ENCODE results near the gene TECPR2. TPM values are rescaled to one million over a fixed set of nuclear protein-coding genes. Genes with fewer than 3 reads are reported as not detected.
"Not testable (repeated sequence)": the region's sequence is repeated elsewhere in the genome, so short reads cannot be mapped to it uniquely, and the experiment has no call there.

TECPR2 gene
- total RNA-seq, 2 donors from 2014 or later: 17.1 to 20.5 TPM

DNA sequence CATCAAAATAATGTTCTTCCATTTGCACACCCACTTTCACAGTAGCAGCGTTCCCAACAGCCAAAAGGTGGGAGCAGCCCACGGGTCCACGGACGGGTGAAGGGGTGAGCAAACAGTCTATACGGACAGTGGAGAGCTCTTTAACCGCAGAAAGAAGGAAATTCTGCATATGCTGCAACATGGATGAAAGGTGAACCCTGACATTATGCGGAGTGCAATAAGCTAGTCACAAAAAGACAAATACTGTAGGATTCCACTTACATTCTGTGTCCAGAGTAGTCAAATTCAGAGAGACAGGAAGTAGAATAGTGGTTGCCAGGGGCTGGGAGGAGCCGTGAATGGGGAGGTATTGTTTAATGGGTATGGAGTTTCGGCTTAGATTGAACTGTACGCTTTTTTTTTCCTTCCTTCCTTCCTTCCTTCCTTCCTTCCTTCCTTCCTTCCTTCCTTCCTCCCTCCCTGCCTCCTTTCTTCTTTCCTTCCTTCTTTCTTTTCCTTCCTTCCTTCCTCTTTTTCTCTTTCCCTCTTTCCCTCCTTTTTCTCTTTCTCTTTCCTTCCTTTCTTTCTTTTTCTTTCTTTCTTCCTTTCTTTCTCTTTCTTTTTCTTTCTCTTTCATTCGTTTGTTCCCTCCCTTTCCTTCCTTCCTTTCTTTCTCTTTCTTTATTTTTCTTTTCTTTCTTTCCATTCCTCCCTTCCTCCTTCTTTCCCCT lies 162.6 kb downstream of the TECPR2 start:
- ATAC-seq (peak; percentile 40), DNase-seq (peak in 1 of 2 donors; percentile 59)
- intact Hi-C loops (cut with DNase I, micrococcal nuclease): loop anchor here in 1 of 2 donors (5.0 kb wide), 1 partner anchor 67 kb away; the partner anchor contains the start of gene RCOR1

DNA sequence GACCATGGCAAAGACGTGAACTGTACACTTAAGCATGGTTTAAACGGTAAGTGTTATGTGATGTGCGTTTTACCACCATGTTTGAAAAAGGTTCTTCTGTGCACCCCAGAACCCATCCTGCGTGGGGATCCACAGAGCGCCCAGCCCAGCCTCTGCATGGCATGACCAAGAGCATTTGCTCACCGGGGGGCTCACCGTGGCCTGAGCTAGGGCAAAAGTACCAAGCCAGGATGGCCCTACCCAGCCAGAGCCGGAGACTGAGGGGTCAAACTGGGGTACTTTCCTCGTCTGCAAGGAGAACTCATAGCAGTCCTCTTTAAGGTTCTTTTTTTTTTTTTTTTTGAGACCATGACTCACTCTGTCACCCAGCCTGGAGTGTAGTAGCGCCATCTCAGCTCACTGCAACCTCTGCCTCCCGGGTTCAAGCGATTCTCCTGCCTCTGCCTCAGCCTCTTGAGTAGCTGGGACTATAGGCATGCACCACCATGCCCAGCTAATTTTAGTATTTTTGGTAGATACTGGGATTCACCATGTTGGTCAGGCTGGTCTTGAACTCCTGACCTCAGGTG lies 163.3 kb downstream of the TECPR2 start:
- DNase-seq (no peak), ATAC-seq (no peak)
- intact Hi-C loops (cut with DNase I, micrococcal nuclease): loop anchor here in 1 of 2 donors (5.0 kb wide), 1 partner anchor 66 kb away; the partner anchor contains the start of gene RCOR1

DNA sequence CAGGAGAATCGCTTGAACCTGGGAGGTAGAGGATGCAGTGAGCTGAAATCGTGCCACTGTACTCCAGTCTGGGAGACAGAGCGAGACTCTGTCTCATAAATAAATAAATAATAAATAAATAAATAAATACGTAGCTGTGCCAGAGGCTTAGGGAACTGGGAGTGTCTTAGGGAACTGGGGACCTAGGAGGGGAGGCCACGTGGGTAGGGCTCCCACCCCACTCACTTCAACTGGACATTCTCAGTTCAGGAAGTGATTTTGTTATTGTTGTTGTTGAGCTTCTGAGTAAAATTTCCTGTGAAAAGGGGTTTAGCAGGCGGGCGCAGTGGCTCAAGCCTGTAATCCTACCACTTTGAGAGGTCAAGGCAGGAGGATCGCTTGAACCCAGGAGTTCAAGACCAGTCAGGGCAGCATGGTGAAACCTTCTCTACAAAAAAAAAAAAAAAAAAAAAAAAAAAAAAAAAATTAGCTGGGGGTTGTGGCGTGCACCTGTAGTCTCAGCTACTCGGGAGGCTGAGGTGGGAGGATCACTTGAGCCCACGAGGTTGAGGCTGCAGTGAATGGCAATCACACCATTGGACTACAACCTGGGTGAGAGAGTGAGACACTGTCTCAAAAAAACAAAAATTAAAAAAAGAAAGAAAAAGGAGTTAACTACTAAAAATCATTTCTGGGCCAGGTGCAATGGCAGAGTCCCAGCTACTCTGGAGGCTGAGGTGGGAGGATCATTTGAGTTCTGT lies 165.9 kb downstream of the TECPR2 start:
- no peak for ATAC-seq
- DNase-seq: no peak
- intact Hi-C loops (cut with DNase I, micrococcal nuclease): loop anchor here in 1 of 2 donors (5.0 kb wide), 1 partner anchor 64 kb away; the partner anchor contains the start of gene RCOR1

DNA sequence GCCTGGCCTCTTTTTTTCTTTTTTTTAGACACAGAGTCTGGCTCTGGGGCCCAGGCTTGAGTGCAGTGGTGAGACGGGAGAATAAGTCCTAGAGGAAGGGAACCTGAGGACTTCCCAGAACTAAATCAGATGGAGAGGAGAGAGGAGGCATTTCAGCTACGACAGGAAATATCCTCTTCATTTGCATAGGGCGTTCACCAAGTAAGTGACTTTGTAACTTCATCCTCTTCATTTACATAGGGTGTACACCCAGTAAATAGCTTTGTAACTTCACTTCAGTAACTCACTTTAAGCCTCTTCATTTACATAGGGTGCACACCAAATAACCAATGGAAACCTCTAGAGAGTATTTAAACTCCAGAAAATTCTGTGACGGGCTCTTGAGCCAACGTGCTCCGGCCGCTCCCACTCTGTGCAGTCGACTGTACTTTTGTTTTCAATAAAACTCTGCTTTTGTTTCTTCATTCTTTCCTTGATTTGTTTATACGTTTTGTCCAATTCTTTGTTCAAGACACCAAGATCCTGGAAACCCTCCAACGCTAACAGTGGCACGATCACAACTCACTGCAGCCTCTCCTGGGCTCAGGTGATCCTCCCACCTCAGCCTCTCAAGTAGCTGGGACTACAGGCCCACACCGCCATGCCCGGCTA lies 168.2 kb downstream of the TECPR2 start:
- intact Hi-C loops (cut with DNase I, micrococcal nuclease): no loop called here
- peak; percentile 75 for ATAC-seq
- peak in 1 of 2 donors; percentile 34 for DNase-seq

DNA sequence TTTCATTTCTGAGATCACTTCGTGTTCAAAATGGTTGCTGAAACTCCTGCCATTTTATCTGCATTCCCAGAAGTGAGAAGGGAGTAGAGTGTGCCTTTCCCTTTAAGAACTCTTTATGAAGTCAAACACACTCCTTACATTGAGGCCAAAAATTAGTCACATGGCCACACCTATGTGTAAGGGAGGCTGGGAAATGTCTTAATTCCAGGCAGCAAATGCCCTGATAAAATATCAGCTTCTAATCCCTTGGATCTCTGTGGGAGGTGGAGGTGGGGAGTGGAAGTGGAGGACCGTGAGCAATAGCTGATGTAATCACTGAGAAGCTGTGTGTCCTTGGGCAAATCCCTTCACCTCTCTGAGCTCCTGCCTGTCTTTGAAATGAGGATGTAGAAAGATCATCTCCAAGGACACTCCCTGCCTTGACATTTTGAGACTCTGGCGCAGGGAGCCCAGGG lies 169.5 kb downstream of the TECPR2 start:
- intact Hi-C loops (cut with DNase I, micrococcal nuclease): no loop called here
- ATAC-seq (no peak), DNase-seq (no peak)

DNA sequence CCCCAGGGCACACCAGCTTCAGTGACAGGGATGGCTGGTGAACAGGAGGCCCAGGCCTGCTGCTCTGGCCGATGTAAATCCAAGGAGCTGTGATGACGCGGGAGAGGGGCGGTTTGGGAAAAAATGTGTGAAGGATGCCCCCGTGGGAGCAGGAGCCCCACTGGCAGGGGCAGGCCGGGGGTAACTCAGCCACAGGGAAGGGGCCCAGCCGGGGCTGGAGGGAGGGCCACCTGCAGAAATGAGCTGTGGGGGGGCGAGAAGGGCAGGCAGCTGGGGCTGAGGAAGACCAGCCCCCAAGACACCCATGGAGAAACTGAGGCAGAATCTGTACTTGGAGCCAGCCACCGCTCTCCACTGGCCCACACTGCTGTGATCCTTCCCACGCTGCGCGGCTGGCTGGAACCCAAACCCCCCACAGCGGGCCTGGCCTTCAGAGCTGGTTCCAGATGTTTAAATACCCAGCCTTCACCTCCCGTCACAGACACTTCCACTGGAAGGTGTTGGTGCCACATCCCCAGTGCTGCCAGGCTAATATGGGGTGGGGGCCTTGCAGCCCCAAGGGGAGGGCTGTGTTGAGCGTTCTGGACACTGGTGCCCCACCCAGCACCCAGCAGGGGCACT lies 175.3 kb downstream of the TECPR2 start:
- intact Hi-C loops (cut with DNase I, micrococcal nuclease): no loop called here
- DNase-seq (no peak), ATAC-seq (no peak)

DNA sequence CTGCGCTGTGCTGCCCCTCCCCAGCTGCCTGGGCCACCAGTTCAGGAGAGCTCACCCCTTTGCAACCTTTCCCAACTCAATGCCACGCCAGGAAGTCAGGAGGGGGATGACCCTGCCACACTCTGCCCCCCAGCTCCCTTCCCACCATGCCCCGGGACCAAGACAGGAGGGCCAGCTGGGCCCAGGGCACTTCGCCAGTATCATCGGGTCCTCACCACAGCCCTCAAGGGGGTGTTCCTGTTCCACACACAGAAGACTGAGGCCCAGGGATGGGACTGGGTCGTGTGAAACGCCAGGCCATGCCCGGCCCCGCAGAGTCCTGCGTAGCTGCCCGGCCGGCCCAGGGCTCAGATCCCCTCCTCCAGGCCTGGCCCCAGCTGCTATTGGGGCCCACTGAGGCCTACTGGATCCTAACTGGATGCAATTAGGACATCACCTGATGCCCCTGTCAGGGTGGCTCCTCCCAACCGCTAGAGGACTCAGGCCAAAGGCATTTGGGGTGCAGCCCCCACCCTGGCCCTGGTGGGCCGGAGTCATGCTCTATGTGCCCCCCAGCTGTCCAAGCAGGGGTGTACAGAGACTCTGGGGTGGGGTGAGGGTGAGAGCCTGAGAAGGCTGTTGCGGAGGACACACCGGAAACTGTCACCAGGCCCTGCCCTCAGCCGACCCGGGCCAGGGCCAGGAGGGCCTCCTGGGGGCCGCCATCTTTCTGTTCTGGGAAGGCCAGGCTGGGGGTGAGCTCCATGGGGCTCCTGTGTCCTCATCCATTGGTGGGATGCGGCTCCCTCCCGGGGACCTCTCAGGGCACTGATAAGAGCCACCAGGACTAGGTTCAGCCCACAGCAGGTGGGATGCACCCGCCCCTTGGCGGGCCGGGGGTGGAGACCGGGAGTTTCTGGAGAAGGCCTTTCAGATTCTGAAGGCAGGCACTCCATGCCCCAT lies 176.1 kb downstream of the TECPR2 start:
- intact Hi-C loops (cut with DNase I, micrococcal nuclease): no loop called here
- DNase-seq (no peak), ATAC-seq (no peak)

DNA sequence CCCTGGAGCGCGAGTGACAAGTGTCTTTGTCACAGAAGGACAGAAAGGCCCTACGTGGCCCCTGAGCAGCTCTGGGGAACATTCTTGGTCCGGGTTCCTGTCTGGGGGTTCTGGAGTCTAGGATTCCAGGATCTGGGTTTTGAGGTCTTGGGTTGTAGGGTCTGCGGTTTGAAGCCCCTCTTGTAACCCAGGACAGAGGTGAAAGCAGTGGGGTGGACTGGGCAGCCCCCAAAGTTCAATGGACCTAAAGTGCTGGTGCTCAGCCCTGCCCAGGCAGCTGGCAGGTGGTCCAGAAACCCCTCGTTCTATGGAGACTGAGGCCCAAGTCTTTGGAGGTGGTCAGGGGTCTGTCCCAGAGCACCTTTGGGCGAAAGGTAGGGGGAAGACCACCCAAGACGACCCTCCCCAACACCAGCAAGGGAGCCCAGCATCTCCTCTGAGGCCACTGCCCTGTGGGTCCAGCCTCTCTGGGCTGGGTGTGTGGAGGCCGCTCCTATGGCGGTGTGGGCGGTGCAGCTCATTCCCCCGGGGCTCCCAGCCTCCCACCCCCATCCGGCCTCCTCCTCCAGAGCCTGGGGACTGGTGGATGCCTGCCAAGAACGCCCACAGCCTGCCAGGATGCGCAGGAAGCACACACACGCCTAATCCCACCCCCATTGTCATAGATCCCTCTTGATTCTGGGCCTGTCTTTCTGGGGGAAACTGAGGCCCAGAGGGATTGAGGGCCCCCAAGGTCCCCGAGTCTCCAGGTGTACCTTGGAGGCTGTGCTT lies 177.0 kb downstream of the TECPR2 start:
- ATAC-seq (no peak), DNase-seq (no peak)
- intact Hi-C loops (cut with DNase I, micrococcal nuclease): no loop called here

DNA sequence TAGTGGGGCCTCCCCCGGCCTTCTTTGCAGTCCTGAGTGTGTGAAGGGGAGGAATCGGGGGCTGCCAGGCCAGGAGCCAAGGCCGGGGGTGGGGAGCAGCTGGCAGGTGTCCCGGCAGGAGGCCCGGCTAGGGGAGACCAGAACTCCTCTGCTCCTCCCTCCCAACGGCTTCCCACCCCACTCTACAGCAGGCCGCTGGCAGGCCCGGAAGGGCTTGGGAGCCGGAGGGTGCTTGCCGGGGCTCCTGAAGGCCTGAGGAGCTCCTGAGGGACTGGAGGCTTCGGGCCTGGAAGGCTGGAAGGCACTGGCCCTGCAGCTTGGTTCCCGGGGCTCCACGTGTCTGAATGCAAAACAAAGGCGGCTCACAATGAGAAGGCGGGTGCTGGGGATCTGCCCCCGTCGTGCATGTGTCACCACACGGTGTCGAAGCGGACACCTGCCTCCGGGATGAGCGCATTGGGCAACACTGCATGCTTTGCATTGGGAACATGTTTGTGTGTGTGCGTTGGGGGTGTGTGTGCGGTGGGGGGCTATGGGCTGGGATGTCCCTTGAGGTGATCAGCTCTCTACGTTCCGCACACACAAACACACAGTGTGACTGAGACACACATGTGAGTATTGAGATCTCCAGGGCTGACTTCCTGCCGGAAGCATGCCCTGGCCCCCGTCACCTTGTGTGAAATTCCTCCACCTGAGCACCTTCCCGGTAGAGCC lies 177.7 kb downstream of the TECPR2 start:
- ATAC-seq (no peak), DNase-seq (no peak)
- intact Hi-C loops (cut with DNase I, micrococcal nuclease): no loop called here

DNA sequence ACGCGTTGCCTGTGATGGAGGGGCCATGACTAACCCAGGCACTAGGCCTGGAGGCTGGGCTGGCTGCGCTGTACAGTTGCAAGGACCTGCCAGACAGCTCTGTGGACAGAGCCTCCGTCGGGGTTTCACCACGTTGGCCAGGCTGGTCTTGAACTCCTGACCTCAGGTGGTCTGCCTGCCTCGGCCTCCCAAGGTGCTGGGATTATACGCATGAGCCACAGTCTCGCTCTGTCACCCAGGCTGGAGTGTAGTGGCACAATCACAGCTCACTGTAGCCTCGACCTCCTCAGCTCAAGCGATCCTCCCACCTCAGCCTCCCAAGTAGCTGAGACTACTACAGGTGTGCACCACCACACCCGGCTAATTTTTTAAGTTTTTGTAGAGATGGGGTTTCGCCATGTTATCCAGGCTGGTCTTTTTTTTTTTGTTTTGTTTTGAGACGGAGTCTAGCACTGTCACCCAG lies 178.3 kb downstream of the TECPR2 start:
- DNase-seq; intact Hi-C loops (cut with DNase I, micrococcal nuclease); ATAC-seq: not testable (repeated sequence)

DNA sequence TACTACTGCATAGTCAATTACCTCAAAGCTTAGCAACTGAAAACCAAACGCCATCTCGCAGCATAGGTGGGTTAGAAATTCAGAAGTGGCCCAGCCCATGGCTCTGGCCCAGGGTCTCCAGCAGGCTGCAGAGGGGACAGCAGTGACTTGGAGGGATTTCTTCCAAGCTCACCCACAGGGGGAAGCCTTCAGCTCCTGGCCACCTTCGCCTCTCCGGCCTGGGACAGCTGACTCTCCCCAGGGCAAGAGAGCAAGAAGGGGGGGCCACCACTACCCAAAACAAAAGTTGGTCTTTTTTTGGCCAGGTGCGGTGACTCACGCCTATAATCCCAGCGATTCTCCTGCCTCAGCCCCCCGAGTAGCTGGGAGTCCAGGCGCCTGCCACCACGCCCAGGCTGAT lies 179.0 kb downstream of the TECPR2 start:
- DNase-seq (no peak), ATAC-seq (no peak)
- intact Hi-C loops (cut with DNase I, micrococcal nuclease): no loop called here

DNA sequence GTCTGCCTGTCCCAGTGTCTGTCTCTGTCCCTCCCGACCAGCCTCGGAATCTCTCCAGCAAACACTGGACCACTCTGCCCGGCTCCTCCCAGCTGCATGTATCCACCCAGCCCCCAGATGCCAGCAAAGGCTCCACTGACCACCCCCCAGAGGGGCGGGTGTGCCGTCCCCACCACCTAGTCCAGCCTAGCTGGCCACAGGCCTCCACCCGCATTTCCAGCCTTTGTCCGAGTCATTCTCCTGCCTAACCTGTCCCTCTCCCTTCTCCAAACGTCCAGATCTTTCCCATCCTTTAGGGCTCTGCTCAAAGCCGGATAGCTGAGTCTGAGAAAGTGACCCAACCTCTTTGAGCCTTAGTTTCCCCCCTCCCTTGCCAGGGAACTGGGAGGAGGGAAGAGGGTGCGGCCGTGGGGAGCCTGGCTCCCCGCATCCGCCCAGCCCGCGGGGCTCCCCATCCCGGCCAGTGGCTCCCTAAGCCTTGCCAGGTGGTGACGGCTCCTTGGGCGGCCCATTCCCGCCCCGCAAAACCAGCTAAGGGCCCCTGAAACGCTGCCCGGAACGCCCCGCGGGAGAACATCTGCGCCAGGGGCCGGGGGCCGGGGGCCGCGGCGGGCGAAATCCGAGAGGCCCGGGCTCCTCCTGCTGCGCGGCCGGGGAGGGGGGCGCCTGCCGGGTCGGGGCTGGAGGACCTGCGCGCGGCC lies 181.5 kb downstream of the TECPR2 start:
- intact Hi-C loops (cut with DNase I, micrococcal nuclease): no loop called here
- no peak for DNase-seq
- ATAC-seq: no peak

DNA sequence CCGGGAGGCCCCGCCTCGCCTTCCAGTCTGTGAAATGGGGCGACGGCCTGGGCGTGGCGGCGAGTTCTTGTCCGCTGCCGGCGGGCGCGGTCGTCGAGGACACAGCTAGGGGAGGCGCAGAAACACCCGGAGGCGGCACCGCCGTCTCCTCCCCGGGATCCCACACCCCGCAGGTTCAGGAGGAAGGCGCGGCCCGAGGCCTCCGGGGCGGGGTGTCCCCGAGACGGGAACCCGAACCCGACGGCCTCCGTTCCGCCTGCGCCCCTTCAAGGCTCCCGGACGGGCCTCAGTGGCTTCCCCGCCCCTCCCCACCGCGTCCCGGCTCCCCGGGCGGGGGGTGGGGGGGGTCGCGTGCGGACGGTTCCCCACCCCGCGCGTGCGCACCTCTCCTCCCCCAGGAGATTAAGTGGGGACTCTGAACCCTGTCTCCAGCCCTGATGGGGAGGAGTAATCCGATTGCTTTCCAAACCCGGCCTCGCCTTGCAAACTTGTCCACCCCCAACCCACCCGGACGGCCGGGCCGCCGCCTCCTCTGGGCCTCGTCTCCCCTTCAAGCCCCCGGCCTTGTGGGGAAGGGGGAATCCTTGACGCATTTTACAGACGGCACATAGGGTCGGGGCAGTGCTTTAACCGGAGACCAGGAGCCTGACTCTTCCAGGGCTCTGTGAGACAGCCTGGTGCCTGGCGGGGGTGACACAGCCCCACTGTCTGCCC lies 182.2 kb downstream of the TECPR2 start:
- peak; percentile 85 for ATAC-seq
- DNase-seq: peak; percentile 73 to 75
- intact Hi-C loops (cut with DNase I, micrococcal nuclease): no loop called here

DNA sequence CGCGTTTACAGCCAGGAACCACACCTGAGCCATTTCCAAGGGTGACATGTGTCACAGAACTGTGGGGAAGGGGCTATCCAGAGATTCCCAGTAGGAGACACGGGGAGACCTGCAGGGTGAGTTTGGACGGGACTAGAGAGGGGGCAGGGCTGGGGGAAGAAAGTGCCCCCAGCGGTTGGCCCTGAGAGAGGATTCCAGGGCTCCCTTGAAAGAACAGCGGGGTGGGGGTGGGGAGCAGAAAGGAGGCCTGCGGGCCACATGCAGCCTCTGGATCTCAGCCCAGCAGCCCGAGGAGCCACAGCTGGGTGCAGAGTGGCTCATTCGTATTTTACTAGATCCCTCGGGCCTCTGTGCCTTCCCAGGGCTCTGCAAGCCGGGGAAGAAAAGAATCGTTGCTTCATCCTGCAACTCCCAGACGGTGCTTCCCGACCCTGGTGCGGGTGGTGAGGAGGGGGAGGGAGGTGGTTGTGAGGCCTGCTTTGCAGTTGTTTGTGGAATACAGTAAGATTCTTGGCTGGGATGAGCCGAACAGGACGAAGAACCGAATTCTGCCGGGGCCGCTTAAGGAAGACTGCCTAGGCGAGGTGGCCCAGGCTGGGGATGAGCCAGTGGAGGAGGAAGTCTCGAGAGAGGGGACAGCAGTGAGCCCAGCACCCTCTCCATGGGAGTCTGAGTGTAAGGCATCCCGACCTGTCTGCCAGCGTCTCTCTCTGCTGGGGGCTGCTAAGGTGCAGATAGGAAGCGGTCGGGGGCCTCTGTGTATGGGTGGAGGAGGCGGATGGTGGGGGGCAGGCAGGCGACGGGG lies 182.9 kb downstream of the TECPR2 start:
- intact Hi-C loops (cut with DNase I, micrococcal nuclease): no loop called here
- ATAC-seq (peak; percentile 33), DNase-seq (peak in 1 of 2 donors; percentile 35)

Measured in left colon (tissue), 2 donors.